Type B pancreatic cell (in vitro differentiated cells): ENCODE results near the gene DNAJC12. TPM values are rescaled to one million over a fixed set of nuclear protein-coding genes. Genes with fewer than 3 reads are reported as not detected.
A peak's percentile ranks its signal among the peaks of the same experiment; 100 is the strongest.
"Not testable (repeated sequence)": the region's sequence is repeated elsewhere in the genome, so short reads cannot be mapped to it uniquely, and the experiment has no call there.

Experiments used
- DNase-seq: peaks from one replicate; pipeline ENCODE4 v3.0.0; 2021; ENCODE audit warnings: mixed read lengths; ENCODE audit not compliant: unreplicated experiment; ENCODE audit errors: extremely low spot score
- H3K27ac Mint-ChIP-seq: 2 replicates; pipeline ENCODE4 v1.8.0; 2021; ENCODE audit warnings: mild to moderate bottlenecking, mixed read lengths
- H3K27me3 Mint-ChIP-seq: 2 replicates; pipeline ENCODE4 v1.8.0; 2021; ENCODE audit warnings: mixed read lengths
- H3K36me3 Mint-ChIP-seq: 2 replicates; pipeline ENCODE4 v1.8.0; 2021; ENCODE audit warnings: mixed read lengths
- H3K4me1 Mint-ChIP-seq: one replicate; pipeline ENCODE4 v1.8.0; 2021; ENCODE audit warnings: mixed read lengths; ENCODE audit not compliant: unreplicated experiment
- H3K4me3 Mint-ChIP-seq: 2 replicates; pipeline ENCODE4 v1.8.0; 2021; ENCODE audit warnings: mild to moderate bottlenecking, mixed read lengths
- H3K9me3 Mint-ChIP-seq: 2 replicates; pipeline ENCODE4 v1.8.0; 2021; ENCODE audit warnings: mixed read lengths
- CTCF ChIP-seq: fragments of 200-600 bp; sonication (generic); conservative IDR thresholded peaks from 2 replicates; pipeline ENCODE4 v1.5.0; 2021; ENCODE audit warnings: antibody characterized with exemption, mild to moderate bottlenecking
- total RNA-seq: library from RNA; stranded (reverse); gene quantifications from 2 replicates; pipeline ENCODE4 v1.2.1, GENCODE V29; 2021; ENCODE audit warnings: low replicate concordance

DNAJC12 gene
- total RNA-seq, 1 donor from 2014 or later = 15.7 TPM

GRCh38 chr10:67849331-67850011 lies 11.5 kb upstream of the DNAJC12 start:
- H3K9me3 Mint-ChIP-seq = no peaks in the 10 kb centered on the region
- H3K4me3 Mint-ChIP-seq = peak overlapping the region; percentile 96
- peak overlapping the region; percentile 92 for H3K27ac Mint-ChIP-seq
- no peaks in the 10 kb centered on the region for H3K36me3 Mint-ChIP-seq
- peaks cover 4% of the 10 kb centered on the region for H3K4me1 Mint-ChIP-seq
- no peaks in the 10 kb centered on the region for H3K27me3 Mint-ChIP-seq
- no peak for TF ChIP-seq CTCF
- peak; percentile 89 for DNase-seq

- DNase-seq = no peak
- H3K27ac Mint-ChIP-seq = no peak overlapping the region
- H3K4me3 Mint-ChIP-seq = no peak overlapping the region
- H3K36me3 Mint-ChIP-seq = no peaks in the 10 kb centered on the region
- TF ChIP-seq CTCF = no peak
- H3K4me1 Mint-ChIP-seq = no peaks in the 10 kb centered on the region
- peaks cover 4% of the 10 kb centered on the region for H3K27me3 Mint-ChIP-seq
- no peaks in the 10 kb centered on the region for H3K9me3 Mint-ChIP-seq
Measured at GRCh38 chr10:67843284-67843683, 5.3 kb upstream of the DNAJC12 start.

GRCh38 chr10:67841737-67842136 lies 3.7 kb upstream of the DNAJC12 start:
- no peak for DNase-seq
- Mint-ChIP-seq H3K36me3 (no peaks in the 10 kb centered on the region), H3K27ac (no peak overlapping the region), H3K9me3 (no peaks in the 10 kb centered on the region), H3K4me1 (no peaks in the 10 kb centered on the region), H3K27me3 (peaks cover 4% of the 10 kb centered on the region), H3K4me3 (no peak overlapping the region)
- TF ChIP-seq CTCF = no peak

GRCh38 chr10:67839951-67840350 lies 2.0 kb upstream of the DNAJC12 start:
- H3K27me3 Mint-ChIP-seq = peaks cover 4% of the 10 kb centered on the region
- no peak for DNase-seq
- H3K4me1 Mint-ChIP-seq = peaks cover 5% of the 10 kb centered on the region
- no peak overlapping the region for H3K27ac Mint-ChIP-seq
- H3K36me3 Mint-ChIP-seq = no peaks in the 10 kb centered on the region
- no peak overlapping the region for H3K4me3 Mint-ChIP-seq
- no peak for TF ChIP-seq CTCF
- no peaks in the 10 kb centered on the region for H3K9me3 Mint-ChIP-seq

DNA sequence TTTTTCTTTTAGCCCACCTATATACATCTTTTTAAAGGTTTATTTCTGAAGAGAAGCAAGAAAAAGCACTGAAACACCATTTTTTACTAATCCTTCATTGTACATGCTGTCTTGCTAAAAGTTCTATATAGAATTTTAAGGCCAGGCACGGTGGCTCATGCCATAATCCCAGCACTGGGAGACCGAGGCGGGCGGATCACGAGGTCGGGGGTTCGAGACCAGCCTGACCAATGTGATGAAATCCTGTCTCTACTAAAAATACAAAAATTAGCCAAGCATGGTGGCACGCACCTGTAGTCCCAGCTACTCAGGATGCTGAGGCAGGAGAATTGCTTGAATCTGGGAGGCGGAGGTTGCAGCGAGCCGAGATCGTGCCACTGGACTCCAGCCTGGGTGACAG lies 1.5 kb upstream of the DNAJC12 start:
- not testable (repeated sequence) for H3K4me1 Mint-ChIP-seq, DNase-seq, H3K4me3 Mint-ChIP-seq, H3K27me3 Mint-ChIP-seq, H3K27ac Mint-ChIP-seq, H3K9me3 Mint-ChIP-seq, H3K36me3 Mint-ChIP-seq

DNA sequence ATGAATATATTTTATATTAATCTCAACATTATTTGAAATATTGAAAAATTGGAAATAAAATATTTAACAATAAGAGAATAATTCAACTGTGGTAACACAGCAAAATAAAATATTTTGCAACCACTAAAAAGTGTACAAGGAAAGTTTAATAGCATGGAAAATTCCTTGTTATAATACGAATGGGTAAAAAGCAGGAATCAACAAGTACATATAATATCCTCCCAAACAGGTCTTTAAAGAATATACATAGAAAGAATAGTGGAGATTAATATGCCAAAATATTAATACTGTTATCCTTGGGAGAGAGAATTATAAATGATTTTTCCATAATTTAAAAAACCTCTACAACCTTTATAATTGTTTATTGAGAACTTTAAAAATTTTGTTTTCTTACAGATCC lies 1.0 kb downstream of the DNAJC12 start:
- no peaks in the 10 kb centered on the region for H3K36me3 Mint-ChIP-seq
- H3K4me3 Mint-ChIP-seq = peak overlapping the region; percentile 34
- no peaks in the 10 kb centered on the region for H3K9me3 Mint-ChIP-seq
- H3K27me3 Mint-ChIP-seq = no peaks in the 10 kb centered on the region
- no peak for TF ChIP-seq CTCF
- DNase-seq = no peak
- H3K27ac Mint-ChIP-seq = no peak overlapping the region
- peaks cover 5% of the 10 kb centered on the region for H3K4me1 Mint-ChIP-seq
